Activated CD4-positive, alpha-beta T cell treated with anti-CD3 and anti-CD28 coated beads, Interleukin-2, amount 10 ng/mL, durations not matched to agents 7 days and 5 days (primary cell): ENCODE data around the gene TRMT61A. TPM values are rescaled to one million over a fixed set of nuclear protein-coding genes. Genes with fewer than 3 reads are reported as not detected.

ENCODE experiments used
- CTCF ChIA-PET: fragments of 350-600 bp; sonication (Branson Sonifier 250); formaldehyde crosslinking; loops from one replicate; lab custom pipeline; 2021; ENCODE audit warnings: antibody characterized with exemption; lab: Charles Lee
- POLR2A ChIA-PET: fragments of 350-600 bp; sonication (Branson Sonifier 250); formaldehyde crosslinking; loops from one replicate; lab custom pipeline; 2021; ENCODE audit warnings: antibody characterized with exemption; lab: Charles Lee
- DNase-seq: peaks from one replicate; pipeline ENCODE4 v3.0.0-alpha.2; 2020
- H3K27ac Mint-ChIP-seq: one replicate; pipeline ENCODE4 v1.8.0; 2021; ENCODE audit warnings: mild to moderate bottlenecking, moderate library complexity, mixed read lengths
- H3K27me3 Mint-ChIP-seq: one replicate; pipeline ENCODE4 v1.8.0; 2021; ENCODE audit warnings: mixed read lengths
- H3K36me3 Mint-ChIP-seq: one replicate; pipeline ENCODE4 v1.8.0; 2021; ENCODE audit warnings: low read depth, mixed read lengths
- H3K4me1 Mint-ChIP-seq: one replicate; pipeline ENCODE4 v1.8.0; 2021; ENCODE audit warnings: mixed read lengths
- H3K4me3 Mint-ChIP-seq: one replicate; pipeline ENCODE4 v1.8.0; 2021; ENCODE audit warnings: mild to moderate bottlenecking, moderate library complexity, mixed read lengths
- H3K9me3 Mint-ChIP-seq: one replicate; pipeline ENCODE4 v1.8.0; 2021; ENCODE audit warnings: mixed read lengths
- total RNA-seq, 2 experiments: library from RNA; stranded (reverse); gene quantifications; one replicate each; pipeline ENCODE4 v1.2.3, GENCODE V29; 2021

The TRMT61A gene
- total RNA-seq, 2 experiments from 2014 or later = 7.0 to 8.8 TPM

DNA sequence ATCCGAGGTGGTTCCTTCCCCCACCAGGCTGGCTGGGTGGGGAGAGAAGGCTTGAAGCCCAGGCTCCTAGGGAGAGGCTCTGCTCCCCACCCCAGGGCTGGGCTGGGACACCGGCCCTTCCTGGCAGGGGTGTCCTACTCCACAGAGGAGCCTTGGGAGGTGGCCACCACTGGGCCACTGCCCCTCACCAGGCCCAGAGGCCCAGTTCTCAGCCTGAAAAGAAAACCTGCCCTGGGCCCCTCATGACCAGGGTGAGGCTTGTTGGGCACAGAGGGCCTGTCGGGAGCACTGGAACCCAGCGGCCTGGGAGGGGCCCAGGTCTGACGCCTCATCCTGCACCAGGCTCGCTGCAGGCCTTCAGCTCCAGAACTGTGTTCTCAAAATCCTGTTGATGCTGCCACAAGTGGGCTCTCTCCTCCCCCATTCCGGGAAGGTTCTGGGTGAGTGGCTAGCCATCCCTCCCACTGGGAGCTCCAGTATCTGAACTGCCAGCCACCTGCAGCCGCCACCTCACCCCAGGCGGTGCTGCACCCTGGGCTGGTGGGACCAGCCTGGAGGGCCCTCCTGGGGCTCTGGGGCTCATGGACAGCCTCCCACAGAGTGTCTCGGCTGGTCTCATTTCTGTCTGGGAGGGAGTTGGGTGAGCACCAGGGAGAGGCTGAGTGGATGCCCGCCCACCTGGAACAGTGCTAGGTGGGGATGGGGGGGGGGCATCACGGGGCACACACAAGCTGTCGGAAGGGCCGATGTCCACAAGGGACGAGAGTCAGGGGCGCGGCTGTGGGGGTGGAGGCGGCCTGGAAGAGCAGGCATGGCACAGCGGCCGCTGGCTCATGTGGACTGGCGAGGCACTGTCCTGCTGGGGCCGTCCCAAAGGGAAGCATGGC lies 21.7 kb downstream of the TRMT61A start:
- no peaks in the 10 kb centered on the region for H3K36me3 Mint-ChIP-seq
- no peak overlapping the region for H3K4me3 Mint-ChIP-seq
- no peaks in the 10 kb centered on the region for H3K9me3 Mint-ChIP-seq
- CTCF ChIA-PET = interaction anchor here (1.2 to 1.3 kb wide), 2 partner anchors 9 to 13 kb away, joined by 3 to 4 read pairs; no protein-coding TSS in a partner anchor
- no peak overlapping the region for H3K27ac Mint-ChIP-seq
- no peaks in the 10 kb centered on the region for H3K27me3 Mint-ChIP-seq
- DNase-seq = no peak
- no peaks in the 10 kb centered on the region for H3K4me1 Mint-ChIP-seq
- POLR2A ChIA-PET = no interaction called here

DNA sequence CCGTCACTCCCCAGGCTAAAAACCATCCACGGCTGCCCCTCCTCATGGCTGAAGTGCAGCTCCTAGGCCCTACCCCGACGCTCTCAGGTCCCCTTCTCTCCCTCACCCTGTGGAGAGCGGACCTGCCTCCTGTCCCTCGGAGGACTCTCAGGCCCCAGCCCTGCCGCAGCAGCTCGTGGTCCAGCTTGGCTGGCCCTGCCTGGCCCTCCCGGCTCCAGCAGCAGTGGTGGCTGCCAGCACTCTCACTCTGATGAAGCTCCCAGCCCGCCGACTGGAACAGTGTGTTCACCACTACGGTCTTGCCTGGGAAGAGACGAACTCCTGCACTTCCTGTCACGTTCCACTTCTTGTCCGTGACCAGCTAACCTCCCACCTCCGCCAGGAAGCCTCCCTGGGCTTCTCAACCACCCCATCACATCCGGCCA lies 22.4 kb downstream of the TRMT61A start:
- H3K27ac Mint-ChIP-seq = no peak overlapping the region

DNA sequence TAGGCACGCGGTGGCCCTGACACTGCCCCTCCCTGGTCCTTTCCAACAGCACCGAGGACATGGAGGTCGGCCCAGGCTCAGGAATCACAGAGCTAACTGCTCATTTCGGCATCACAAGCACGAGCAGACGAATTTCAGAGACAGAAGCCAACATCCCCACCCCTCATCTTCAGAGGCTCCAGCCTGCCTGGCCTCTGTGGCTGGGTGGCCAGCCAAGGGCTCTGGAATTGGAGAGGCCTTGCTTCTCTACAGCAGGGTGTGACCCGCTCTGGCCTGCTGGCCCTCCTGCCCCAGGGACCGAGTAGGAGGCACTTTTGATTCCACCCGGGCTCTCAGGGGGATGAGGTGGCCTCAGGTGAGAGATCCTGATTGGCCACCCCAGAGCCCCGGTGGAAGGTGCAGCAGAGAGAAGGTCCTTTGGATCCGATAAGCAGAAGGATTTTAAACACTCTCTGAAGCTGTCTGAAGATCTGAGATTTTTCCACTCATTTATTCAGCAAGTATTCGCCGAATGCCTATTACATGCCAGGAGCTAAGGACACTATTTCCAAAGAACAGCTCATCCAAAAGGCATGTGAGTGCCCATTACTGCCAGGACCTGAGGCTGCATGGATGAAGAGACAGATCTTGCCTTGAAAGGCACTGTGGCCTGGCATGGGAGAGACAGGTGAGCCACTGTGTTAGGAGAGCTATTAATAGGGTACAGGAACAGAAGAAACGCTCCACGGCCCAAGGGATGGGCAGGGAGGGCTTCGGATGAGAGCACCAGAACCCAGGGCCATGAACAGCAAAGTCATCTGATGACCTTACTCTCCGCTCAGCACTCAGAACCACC lies 23.2 kb downstream of the TRMT61A start:
- ChIA-PET CTCF (interaction anchor here (0.9 to 1.5 kb wide), 2 partner anchors 10 to 31 kb away, joined by 3 to 7 read pairs; partner anchors contain the start of genes BAG5 and COA8), POLR2A (no interaction called here)
- no peak overlapping the region for H3K27ac Mint-ChIP-seq
- H3K27me3 Mint-ChIP-seq = no peaks in the 10 kb centered on the region
- H3K36me3 Mint-ChIP-seq = peaks cover 3% of the 10 kb centered on the region
- no peak for DNase-seq
- peaks cover 4% of the 10 kb centered on the region for H3K4me1 Mint-ChIP-seq
- no peaks in the 10 kb centered on the region for H3K9me3 Mint-ChIP-seq
- H3K4me3 Mint-ChIP-seq = no peak overlapping the region

More for the DNA sequence above, 22.4 kb downstream of the TRMT61A start:
- no peaks in the 10 kb centered on the region for H3K27me3 Mint-ChIP-seq
- no peaks in the 10 kb centered on the region for H3K4me1 Mint-ChIP-seq
- DNase-seq = no peak
- H3K9me3 Mint-ChIP-seq = no peaks in the 10 kb centered on the region
- ChIA-PET POLR2A (no interaction called here), CTCF (interaction anchor here (1.2 to 1.3 kb wide), 2 partner anchors 8 to 13 kb away, joined by 3 to 4 read pairs; no protein-coding TSS in a partner anchor)
- no peak overlapping the region for H3K4me3 Mint-ChIP-seq
- no peaks in the 10 kb centered on the region for H3K36me3 Mint-ChIP-seq

DNA sequence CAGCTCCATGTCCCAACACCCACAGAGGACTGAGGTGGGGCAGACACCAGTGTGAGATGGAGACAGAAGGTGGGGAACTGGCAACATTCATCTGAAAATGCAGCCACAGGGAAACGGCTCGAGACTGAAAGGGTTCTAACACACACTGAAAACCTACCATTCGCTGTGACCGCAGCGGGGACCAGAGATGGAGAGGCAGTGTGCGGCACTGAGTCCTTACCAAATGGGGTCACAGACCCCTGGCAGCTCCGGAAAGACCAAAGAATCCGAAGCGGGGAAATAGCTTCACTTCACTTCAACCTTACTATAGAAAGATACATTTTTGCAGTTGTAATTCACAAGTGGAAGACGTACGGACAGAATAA lies 23.8 kb downstream of the TRMT61A start:
- H3K9me3 Mint-ChIP-seq = no peaks in the 10 kb centered on the region
- peaks cover 3% of the 10 kb centered on the region for H3K36me3 Mint-ChIP-seq
- H3K4me1 Mint-ChIP-seq = peaks cover 6% of the 10 kb centered on the region
- no peak overlapping the region for H3K27ac Mint-ChIP-seq
- CTCF ChIA-PET = interaction anchor here (0.9 to 1.5 kb wide), 2 partner anchors 9 to 32 kb away, joined by 3 to 7 read pairs; partner anchors contain the start of genes BAG5 and COA8
- POLR2A ChIA-PET = no interaction called here
- H3K27me3 Mint-ChIP-seq = no peaks in the 10 kb centered on the region
- no peak overlapping the region for H3K4me3 Mint-ChIP-seq
- no peak for DNase-seq

DNA sequence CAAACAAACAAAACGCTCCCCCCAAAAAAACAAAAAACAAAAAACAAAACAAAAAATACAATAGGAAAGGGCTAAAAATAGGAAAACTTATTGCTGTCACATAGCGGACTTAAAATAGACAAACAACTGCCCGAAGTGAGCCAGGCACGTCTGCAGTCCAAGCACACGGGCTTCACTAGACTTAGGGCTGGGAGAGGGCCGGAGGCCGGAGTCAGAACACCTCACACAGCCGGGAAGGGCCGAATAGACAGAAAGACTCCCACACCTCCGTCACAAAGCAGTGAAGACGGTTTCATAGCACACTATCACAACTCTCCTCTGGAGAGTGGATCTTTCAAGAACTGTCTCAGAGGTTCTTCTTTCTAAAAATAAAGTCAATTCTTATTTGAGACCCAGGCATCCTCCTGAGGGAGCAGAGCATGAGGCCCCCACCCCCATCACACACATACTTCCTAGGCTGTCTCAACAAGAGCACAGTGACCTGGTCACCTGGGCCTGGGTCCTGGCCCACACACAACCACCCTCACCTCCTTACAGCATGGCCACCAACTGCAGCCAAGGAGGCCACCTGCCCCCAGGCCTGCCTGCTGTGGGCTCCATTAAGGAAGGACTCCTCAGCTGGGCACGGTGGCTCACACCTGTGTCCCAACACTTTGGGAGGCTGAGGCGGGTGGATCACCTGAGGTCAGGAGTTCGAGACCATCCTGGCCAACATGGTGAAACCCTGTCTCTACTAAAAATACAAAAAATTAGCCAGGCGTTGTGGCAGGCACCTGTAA lies 26.8 kb downstream of the TRMT61A start:
- Mint-ChIP-seq H3K9me3 (no peaks in the 10 kb centered on the region), H3K27me3 (no peaks in the 10 kb centered on the region), H3K4me1 (peaks cover 30% of the 10 kb centered on the region), H3K4me3 (no peak overlapping the region), H3K27ac (no peak overlapping the region), H3K36me3 (peaks cover 24% of the 10 kb centered on the region)
- no peak for DNase-seq
- POLR2A ChIA-PET = no interaction called here
- CTCF ChIA-PET = interaction anchor here (0.6 to 5.3 kb wide), 2 partner anchors 9 to 112 kb away, joined by 3 to 15 read pairs; no protein-coding TSS in a partner anchor

DNA sequence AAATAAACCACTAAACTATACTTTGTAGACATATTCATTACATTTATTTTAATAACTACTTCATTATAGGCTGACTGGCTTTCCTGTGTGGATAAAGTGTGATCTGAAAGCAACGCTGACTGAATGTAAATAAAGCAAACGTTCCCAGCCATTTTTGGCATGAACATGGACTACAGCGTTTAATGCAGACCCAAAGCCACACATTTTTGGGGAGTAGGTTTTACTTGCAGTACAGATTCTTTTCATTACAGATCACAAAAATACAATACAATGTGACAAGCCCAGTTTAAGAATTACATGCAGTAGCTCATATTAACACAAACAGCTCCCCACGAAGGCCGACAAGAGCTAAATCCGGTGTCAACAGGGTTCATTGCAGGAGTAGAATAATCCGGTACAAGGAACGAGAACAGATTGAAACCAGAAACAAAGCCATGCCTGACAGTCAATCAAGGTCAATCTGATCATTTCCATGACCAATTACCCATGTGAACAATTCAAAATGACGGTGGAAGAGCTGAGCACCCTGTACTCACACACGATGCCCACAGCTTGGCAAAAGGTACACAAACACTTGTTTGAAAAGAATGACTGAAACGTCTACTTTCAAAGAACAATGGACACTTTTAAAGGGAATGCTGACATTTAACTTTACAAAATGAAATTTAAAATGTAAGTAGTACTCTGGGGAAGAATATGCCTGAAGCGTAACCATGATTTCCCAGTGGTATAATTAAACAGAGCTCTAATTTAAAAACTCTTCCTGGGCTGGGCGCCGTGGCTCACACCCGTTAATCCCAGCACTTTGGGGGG lies 28.2 kb downstream of the TRMT61A start:
- Mint-ChIP-seq H3K9me3 (no peaks in the 10 kb centered on the region), H3K4me3 (no peak overlapping the region), H3K27ac (no peak overlapping the region), H3K27me3 (no peaks in the 10 kb centered on the region), H3K4me1 (peaks cover 41% of the 10 kb centered on the region), H3K36me3 (peaks cover 29% of the 10 kb centered on the region)
- POLR2A ChIA-PET = no interaction called here
- no peak for DNase-seq
- CTCF ChIA-PET = interaction anchor here (0.6 to 5.3 kb wide), 4 partner anchors 9 to 38 kb away, joined by 3 to 15 read pairs (median 3); no protein-coding TSS in a partner anchor

DNA sequence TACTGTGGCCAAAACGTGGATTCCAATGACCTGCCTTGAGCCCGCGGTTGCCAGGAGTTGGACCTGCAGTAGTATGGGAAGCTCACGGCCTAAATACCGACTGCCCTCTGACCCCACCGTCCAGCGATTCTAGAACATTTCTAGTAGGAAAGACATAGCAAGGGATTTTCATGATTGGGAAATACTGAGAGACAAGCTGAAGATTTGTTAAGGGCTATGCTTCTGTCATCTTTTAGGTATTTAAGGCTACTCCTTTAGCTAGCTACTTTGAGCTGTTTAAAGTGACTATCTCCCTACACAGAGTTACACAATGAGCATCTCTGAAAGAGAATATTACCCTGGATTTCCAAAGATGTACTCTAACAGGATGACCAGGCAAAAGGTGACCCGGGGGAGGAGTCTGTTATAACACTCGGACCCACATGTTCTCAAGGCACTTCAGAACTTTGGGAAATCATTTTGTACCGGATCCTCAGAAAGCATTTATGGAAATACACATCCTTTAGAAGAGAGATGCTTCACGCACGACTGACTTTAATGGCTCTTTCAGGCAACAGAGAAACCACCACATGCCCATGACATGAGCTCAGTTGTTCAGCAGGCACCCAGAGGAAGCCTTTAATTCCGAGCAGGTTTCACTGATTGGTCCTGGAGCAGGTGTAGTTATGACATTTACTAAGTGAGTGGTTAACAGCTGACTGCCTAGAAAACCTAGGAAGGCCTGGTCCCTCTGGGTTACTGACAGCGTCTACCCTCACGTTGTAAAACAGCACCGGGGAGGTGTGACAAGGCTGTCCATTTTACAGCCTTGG lies 29.3 kb downstream of the TRMT61A start:
- POLR2A ChIA-PET = no interaction called here
- no peak overlapping the region for H3K27ac Mint-ChIP-seq
- H3K9me3 Mint-ChIP-seq = no peaks in the 10 kb centered on the region
- H3K36me3 Mint-ChIP-seq = peaks cover 29% of the 10 kb centered on the region
- CTCF ChIA-PET = interaction anchor here (1.2 to 5.3 kb wide), 2 partner anchors 11 to 40 kb away, joined by 3 to 15 read pairs; no protein-coding TSS in a partner anchor
- no peak for DNase-seq
- no peaks in the 10 kb centered on the region for H3K27me3 Mint-ChIP-seq
- H3K4me1 Mint-ChIP-seq = peaks cover 42% of the 10 kb centered on the region
- no peak overlapping the region for H3K4me3 Mint-ChIP-seq

DNA sequence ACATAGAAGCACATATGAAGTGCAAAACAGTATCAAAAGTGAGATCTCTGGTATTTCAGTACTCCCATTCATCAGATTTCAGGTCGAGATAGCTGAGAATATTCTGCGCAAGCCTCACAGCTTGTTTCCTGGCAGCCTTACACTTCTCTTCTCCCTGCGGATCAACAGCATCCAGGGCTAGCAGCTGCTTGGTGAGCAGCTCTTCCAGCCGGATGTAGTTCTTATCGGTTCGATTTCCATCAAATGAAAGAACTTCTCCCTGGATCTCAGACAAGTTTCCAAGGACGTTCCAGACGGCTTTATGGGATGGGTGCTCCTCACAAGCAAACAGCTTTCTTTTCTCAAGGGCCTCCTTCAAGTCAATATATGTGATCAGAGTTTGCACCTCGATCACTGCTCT lies 30.8 kb downstream of the TRMT61A start:
- peaks cover 29% of the 10 kb centered on the region for H3K36me3 Mint-ChIP-seq
- no peak for DNase-seq
- H3K27me3 Mint-ChIP-seq = no peaks in the 10 kb centered on the region
- H3K27ac Mint-ChIP-seq = no peak overlapping the region
- POLR2A ChIA-PET = no interaction called here
- no peak overlapping the region for H3K4me3 Mint-ChIP-seq
- peaks cover 54% of the 10 kb centered on the region for H3K4me1 Mint-ChIP-seq
- CTCF ChIA-PET = interaction anchor here (1.0 to 5.3 kb wide), 3 partner anchors 9 to 13 kb away, joined by 4 to 15 read pairs (median 4); no protein-coding TSS in a partner anchor
- no peaks in the 10 kb centered on the region for H3K9me3 Mint-ChIP-seq

DNA sequence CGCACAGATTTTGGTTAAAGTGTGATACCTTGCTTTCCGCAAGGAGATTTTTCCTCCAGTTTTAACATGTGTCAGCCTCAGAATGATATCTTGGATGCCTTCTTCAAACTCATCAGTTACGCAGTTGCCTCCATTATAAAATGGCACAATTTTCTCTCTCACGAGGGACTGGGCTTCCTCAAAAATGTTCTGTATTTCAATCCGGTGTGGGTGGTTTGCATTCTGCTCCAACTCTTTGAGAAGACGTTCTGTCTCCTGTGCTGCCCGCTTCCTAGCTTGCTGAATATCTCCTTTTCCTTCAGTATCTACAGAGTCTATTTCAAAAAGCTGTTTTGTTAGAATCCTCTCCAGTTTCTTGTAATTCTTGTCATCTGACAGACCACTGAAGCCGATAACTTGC lies 31.7 kb downstream of the TRMT61A start:
- H3K27ac Mint-ChIP-seq = peak overlapping the region; percentile 90
- peak overlapping the region; percentile 92 for H3K4me3 Mint-ChIP-seq

DNA sequence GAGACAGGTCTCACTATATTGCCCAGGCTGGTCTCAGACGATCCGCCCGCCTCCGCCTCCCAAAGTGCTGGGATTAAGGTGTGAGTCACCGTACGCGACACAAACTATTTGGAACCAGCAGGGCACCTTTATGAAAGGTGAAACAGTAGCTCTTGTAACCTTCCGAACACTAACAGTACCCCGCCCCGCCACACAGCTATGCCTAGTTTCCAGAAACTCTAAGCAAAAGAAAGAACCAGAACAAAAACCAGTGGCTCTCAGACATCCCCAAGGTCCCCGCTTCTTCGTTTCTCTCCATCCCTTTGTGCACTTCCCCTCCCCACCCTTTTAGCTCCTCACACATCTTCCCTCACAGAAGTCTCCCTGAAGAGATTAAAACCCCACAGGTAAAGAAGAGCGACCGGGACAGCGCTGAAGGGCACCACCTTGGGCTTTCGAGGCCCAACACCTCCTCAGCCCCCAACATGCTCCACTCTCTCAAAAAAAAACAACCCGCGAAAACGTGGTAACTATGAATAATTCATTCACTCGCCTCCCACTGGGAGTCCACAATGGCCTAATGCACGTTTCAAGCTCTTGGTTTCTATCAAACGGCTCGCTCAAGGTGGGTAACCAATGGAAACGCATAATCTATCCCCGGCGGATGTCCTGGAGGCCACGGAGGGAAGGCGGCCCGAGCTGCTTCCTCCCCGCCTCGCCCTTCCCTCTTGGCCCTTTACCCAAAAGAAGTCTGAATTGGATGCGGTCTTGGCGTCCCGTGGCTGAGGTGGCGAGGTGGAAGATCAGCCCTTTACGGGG lies 32.6 kb downstream of the TRMT61A start:
- Mint-ChIP-seq H3K4me3 (peak overlapping the region; percentile 92), H3K4me1 (peaks cover 68% of the 10 kb centered on the region), H3K27me3 (no peaks in the 10 kb centered on the region), H3K36me3 (peaks cover 29% of the 10 kb centered on the region), H3K27ac (peak overlapping the region; percentile 90), H3K9me3 (no peaks in the 10 kb centered on the region)
- DNase-seq = peak; percentile 62
- ChIA-PET POLR2A (interaction anchor here (0.7 to 1.0 kb wide), 3 partner anchors 39 to 322 kb away, joined by 3 to 4 read pairs (median 3); partner anchors contain the start of gene CKB), CTCF (interaction anchor here (0.6 to 5.3 kb wide), 7 partner anchors 9 to 457 kb away, joined by 3 to 15 read pairs (median 4); no protein-coding TSS in a partner anchor)

More for the DNA sequence above, 31.7 kb downstream of the TRMT61A start:
- ChIA-PET POLR2A (no interaction called here), CTCF (interaction anchor here (5.3 kb wide), 1 partner anchor 13 kb away, joined by 15 read pairs; no protein-coding TSS in a partner anchor)
- peaks cover 60% of the 10 kb centered on the region for H3K4me1 Mint-ChIP-seq
- H3K9me3 Mint-ChIP-seq = no peaks in the 10 kb centered on the region
- no peaks in the 10 kb centered on the region for H3K27me3 Mint-ChIP-seq
- DNase-seq = no peak
- peaks cover 29% of the 10 kb centered on the region for H3K36me3 Mint-ChIP-seq
